Right lobe of liver (tissue), 6 donors: Measurements from ENCODE around the gene CCSAP. TPM values are rescaled to one million over a fixed set of nuclear protein-coding genes. Genes with fewer than 3 reads are reported as not detected.

Experiments
- ATAC-seq, 4 donors: fragments of 200-7000 bp; cut with Tn5 transposase; one replicate each; pipeline ENCODE4 v1.9.1; 2020; ENCODE audit warnings: mild to moderate bottlenecking in 4 of 4, moderate library complexity in 4 of 4
- DNase-seq, 3 donors: peaks; one replicate each; pipeline ENCODE4 v3.0.0-alpha.2; 2020
- H3K27ac ChIP-seq, 3 donors: fragments of 200-600 bp; one replicate each; pipeline ENCODE4 v1.8.0; 2022
- H3K27me3 ChIP-seq, 2 donors: fragments of 200-600 bp; one replicate each; pipeline ENCODE4 v1.8.0; 2022
- H3K36me3 ChIP-seq, 4 donors: fragments of 200-600 bp; sonication (generic) in 1 of 4; one replicate each; pipeline versions ENCODE4 v1.5.1 to v1.8.0; 2017 to 2022; ENCODE audit warnings: control low read depth in 1 of 4
- H3K4me1 ChIP-seq, 4 donors: fragments of 200-600 bp; sonication (generic) in 1 of 4; one replicate each; pipeline versions ENCODE4 v1.5.1 to v1.8.0; 2017 to 2022; ENCODE audit warnings: control low read depth in 1 of 4
- H3K4me3 ChIP-seq, 3 donors: fragments of 200-600 bp; one replicate each; pipeline ENCODE4 v1.8.0; 2022
- H3K9me3 ChIP-seq, 4 donors: fragments of 200-600 bp; sonication (generic) in 1 of 4; one replicate each; pipeline versions ENCODE4 v1.5.1 to v1.8.0; 2017 to 2022; ENCODE audit warnings: control low read depth in 1 of 4
- POLR2A ChIP-seq: fragments of 450-650 bp; IDR thresholded peaks from one replicate; pipeline ENCODE4 v1.6.1; 2017; ENCODE audit warnings: antibody characterized with exemption, mild to moderate bottlenecking
- WGBS: methylation state at CpG from one replicate; pipeline ENCODE4 v1.1.6; 2018; ENCODE audit warnings: low coverage, low lambda C conversion rate; ENCODE audit not compliant: insufficient coverage; ENCODE audit errors: missing lambda C conversion rate; 5-methylcytosine and 5-hydroxymethylcytosine counted together
- intact Hi-C, 2 donors: fragments of 100-400 bp; cut with DNase I; formaldehyde crosslinking; loops; one replicate each; pipeline versions ENCODE4 v1.11.2 to v1.14.1; 2022
- total RNA-seq, 6 experiments: library from RNA; depleted of rRNA in 2 of 6; stranded (reverse); fragments of >200 nt in 2 of 6; fragmentation: NEBNext Ultra II Directional in 3 of 6; extraction: Animal tissue kit (Norgen Biotek cat#: 25700) in 3 of 6; gene quantifications; one replicate each; pipeline versions ENCODE4 v1.1.0 to v1.2.4, GENCODE V29; 2016 to 2023
- TF ChIP-seq, protein P1 (sequence below), 4 donors: fragments of 200-600 bp in 3 of 4; fragments of 450-650 bp in 1 of 4; IDR thresholded peaks; one replicate each; pipeline versions ENCODE4 v1.5.1 to v1.8.0; 2016 to 2022; ENCODE audit warnings: antibody characterized with exemption in 4 of 4, mild to moderate bottlenecking in 2 of 4
- donor health status: DM: no; HTN: yes; CAD: no.
- donor health status: DM: no; HTN: no; CAD: no.
- donor health status: DM: no; HTN: no; CAD: no.
- donor health status: DM: no; HTN: yes; CAD: no.
- donor health status: DM: no; HTN: yes; CAD: no.

Gene CCSAP
- total RNA-seq, 6 experiments from 2014 or later = 1.4 to 3.2 (median 1.7) TPM

DNA sequence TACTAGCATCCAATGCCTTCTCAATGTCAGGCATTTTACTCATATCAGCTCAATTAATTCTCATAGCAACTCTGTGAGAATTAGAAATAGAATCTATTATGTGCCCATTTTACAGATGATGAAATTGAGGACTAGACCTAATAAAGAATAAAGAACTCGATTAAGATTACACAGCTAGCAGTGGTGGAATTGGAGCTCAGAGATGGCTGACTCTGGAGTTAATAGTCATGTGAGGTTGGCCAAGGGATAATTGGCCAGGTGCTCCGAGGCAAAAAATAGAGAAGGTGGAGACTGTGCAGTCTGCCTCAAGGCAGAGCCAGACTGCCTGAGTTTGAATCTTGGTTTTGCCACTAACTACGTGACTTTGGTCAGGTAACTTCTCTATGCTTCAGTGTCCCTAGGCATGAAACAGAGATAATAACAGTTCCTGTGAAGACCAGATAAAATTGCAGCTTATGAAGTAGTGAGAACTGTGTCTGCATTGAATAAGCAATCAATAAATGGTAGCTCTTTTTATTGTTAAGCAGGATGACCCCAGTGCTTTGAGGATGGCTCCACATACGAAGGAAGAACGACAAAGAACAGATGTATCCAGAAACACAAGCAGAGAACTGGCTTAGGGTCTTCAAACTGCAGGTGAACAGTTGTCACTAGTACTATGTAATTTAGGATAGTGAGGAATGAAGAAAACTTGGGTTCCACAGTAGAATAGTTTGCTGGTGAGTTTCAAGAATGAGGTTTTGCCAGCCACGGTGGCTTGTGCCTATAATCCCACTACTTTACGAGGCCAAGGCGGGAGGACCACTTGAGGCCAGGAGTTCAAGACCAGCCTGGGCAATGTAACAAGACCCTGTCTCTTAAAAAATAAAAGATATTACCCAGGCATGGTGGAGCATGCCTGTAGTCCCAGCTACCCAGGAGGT is 6.9 kb upstream of the CCSAP start:
- Histone ChIP-seq H3K27me3 (no peaks in the 10 kb centered on the region), H3K27ac (no peak overlapping the region), H3K36me3 (no peaks in the 10 kb centered on the region), H3K4me1 (no peaks in the 10 kb centered on the region), H3K9me3 (no peaks in the 10 kb centered on the region), H3K4me3 (no peak overlapping the region)
- ATAC-seq (no peak), DNase-seq (no peak)
- WGBS = 58% methylated on average over 8 of the region's 8 CpGs
- intact Hi-C loops = no loop called here
- no peak for TF ChIP-seq POLR2A
- TF ChIP-seq, protein P1, sequence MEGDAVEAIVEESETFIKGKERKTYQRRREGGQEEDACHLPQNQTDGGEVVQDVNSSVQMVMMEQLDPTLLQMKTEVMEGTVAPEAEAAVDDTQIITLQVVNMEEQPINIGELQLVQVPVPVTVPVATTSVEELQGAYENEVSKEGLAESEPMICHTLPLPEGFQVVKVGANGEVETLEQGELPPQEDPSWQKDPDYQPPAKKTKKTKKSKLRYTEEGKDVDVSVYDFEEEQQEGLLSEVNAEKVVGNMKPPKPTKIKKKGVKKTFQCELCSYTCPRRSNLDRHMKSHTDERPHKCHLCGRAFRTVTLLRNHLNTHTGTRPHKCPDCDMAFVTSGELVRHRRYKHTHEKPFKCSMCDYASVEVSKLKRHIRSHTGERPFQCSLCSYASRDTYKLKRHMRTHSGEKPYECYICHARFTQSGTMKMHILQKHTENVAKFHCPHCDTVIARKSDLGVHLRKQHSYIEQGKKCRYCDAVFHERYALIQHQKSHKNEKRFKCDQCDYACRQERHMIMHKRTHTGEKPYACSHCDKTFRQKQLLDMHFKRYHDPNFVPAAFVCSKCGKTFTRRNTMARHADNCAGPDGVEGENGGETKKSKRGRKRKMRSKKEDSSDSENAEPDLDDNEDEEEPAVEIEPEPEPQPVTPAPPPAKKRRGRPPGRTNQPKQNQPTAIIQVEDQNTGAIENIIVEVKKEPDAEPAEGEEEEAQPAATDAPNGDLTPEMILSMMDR (IDR thresholded peaks at IDR 0.05) = no peak

DNA sequence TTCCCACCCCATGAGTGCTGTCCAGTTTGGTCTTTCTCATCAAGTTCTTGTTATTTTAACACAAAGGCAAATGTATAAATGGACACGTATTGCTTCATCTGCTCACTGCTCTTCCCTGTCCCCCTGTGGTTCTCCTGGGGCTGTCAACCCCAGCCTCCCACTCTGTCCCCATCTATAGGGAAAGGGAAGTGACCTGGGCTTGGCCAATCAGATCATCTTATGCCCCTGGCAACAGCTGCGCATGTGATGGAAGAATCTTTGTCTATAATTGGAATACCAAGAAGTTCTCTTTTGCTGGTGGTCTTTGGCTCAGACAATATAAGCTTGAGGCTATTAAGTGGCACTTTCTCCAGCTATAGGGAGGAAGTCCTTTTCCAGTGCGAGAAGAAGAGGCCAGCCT is 4.7 kb upstream of the CCSAP start:
- no peak overlapping the region for H3K4me3 ChIP-seq
- no peaks in the 10 kb centered on the region for H3K4me1 ChIP-seq
- H3K27ac ChIP-seq = no peak overlapping the region
- ATAC-seq (no peak), DNase-seq (no peak)
- no peaks in the 10 kb centered on the region for H3K27me3 ChIP-seq
- H3K9me3 ChIP-seq = no peaks in the 10 kb centered on the region
- WGBS = 55% methylated on average over 3 of the region's 3 CpGs
- H3K36me3 ChIP-seq = no peaks in the 10 kb centered on the region
- intact Hi-C loops = no loop called here
- TF ChIP-seq, protein P1 (IDR thresholded peaks at IDR 0.05) = no peak
- no peak for TF ChIP-seq POLR2A

DNA sequence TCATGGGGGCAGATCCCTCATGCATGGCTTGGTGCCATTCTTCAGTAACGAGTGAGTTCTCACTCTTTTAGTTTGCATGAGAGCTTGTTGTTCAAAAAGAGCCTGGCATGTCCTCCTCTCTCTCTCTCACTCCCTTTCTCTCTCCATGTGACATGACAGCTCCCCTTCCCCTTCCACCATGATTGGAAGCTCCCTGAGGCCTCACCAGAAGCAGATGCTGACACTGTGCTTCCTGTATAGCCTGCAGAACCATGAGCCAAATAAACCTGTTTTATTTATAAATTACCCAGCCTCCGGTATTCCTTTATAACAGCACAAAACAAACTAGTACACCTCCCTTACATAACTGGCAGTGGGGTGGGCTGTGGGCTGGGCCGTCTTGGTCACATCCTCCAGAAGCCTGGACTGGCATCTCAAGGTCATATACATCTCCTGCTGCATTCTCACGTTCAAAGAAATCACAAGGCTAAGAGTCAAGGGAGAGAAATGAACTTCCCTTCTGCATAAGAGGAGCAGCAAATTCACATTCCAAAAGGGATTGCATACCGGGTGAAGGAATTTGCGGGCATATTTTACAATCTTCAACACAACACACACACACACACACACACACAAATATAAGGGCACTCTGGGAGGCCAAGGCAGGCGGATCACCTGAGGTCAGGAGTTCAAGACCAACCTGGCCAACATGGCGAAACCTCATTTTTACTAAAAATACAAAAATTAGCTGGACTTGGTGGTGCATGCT is 2.3 kb upstream of the CCSAP start:
- Histone ChIP-seq H3K27me3 (no peaks in the 10 kb centered on the region), H3K4me1 (peaks cover 0 to 7% (median 0%) of the 10 kb centered on the region in 4 donors), H3K36me3 (no peaks in the 10 kb centered on the region), H3K4me3 (no peak overlapping the region), H3K9me3 (no peaks in the 10 kb centered on the region), H3K27ac (no peak overlapping the region)
- 66% methylated on average over 4 of the region's 8 CpGs for WGBS
- no peak for ATAC-seq
- TF ChIP-seq POLR2A = no peak
- TF ChIP-seq, protein P1 (IDR thresholded peaks at IDR 0.05) = no peak
- intact Hi-C loops = no loop called here
- no peak for DNase-seq

DNA sequence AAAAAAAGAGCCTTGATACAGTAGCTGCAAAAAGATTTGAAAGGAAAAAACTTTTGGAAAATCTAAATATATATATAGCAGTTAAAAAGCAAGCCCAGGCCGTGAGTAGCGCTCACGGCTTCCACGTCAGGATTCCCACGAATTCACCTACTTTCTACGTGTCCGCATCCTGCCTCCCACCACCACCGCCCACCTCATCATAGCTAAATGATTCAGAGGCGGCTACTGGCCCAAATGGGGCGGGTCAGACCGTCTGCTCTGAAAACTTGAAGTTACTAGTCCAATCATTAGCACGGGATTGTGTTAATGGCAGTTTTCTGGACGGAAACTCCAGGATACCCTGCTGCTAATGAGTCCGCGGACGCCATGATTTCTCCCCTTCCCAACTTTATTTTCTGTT is 1.3 kb upstream of the CCSAP start:
- TF ChIP-seq, protein P1 (IDR thresholded peaks at IDR 0.05) = no peak
- TF ChIP-seq POLR2A = no peak
- Histone ChIP-seq H3K27ac (no peak overlapping the region), H3K36me3 (no peaks in the 10 kb centered on the region), H3K9me3 (no peaks in the 10 kb centered on the region), H3K4me3 (no peak overlapping the region), H3K27me3 (no peaks in the 10 kb centered on the region), H3K4me1 (peaks cover 0 to 7% (median 0%) of the 10 kb centered on the region in 4 donors)
- intact Hi-C loops = no loop called here
- WGBS = 86% methylated on average over 16 of the region's 16 CpGs
- ATAC-seq (no peak), DNase-seq (no peak)
